ENCODE data around the gene CACNA1C.

Gene CACNA1C

GRCh38 chr12:2057795-2058408, 5.1 kb downstream of the CACNA1C start:
- Histone ChIP-seq H3K4me1 (ENCODE audit: control extremely low read depth in 1 of 4, control insufficient read depth in 4 of 4, insufficient read depth in 4 of 4, low read length in 3 of 4) (peaks cover 0 to 14% (median 12%) of the 10 kb centered on the region in 4 experiments), H3K4me3 (ENCODE audit: control insufficient read depth in 1 of 7, extremely low read depth in 1 of 7, insufficient read depth in 4 of 7, low read depth in 2 of 7, low read length in 6 of 7) (no peak overlapping the region), H3K27me3 (replicated peaks in 2 of 5; ENCODE audit: control insufficient read depth in 4 of 5, insufficient read depth in 5 of 5, low read length in 4 of 5) (peaks cover 13 to 35% (median 23%) of the 10 kb centered on the region in 5 experiments), H3K36me3 (ENCODE audit: control insufficient read depth in 4 of 4, insufficient read depth in 4 of 4, low read length in 3 of 4) (no peaks in the 10 kb centered on the region), H3K27ac (ENCODE audit: insufficient read depth in 1 of 2, low read depth in 1 of 2, low read length in 2 of 2, poor library complexity in 1 of 2, severe bottlenecking in 2 of 2) (no peak overlapping the region), H3K9me3 (ENCODE audit: control extremely low read depth in 1 of 5, control insufficient read depth in 4 of 5, insufficient read depth in 2 of 5, low read depth in 1 of 5, low read length in 4 of 5) (no peaks in the 10 kb centered on the region)
- DNase-seq = no peak
- POLR2A ChIA-PET = no interaction called here
- 82% methylated on average over 6 of the region's 8 CpGs for WGBS (ENCODE audit: insufficient coverage)
- CTCF ChIA-PET = interaction anchor here (0.7 to 6.1 kb wide), 13 partner anchors 8 to 585 kb away, joined by 3 to 35 read pairs (median 4); no protein-coding TSS in a partner anchor

- no peaks in the 10 kb centered on the region for H3K9me3 ChIP-seq (ENCODE audit: control extremely low read depth in 1 of 5, control insufficient read depth in 4 of 5, insufficient read depth in 2 of 5, low read depth in 1 of 5, low read length in 4 of 5)
- no peak overlapping the region for H3K27ac ChIP-seq (ENCODE audit: insufficient read depth in 1 of 2, low read depth in 1 of 2, low read length in 2 of 2, poor library complexity in 1 of 2, severe bottlenecking in 2 of 2)
- no peak for DNase-seq
- H3K36me3 ChIP-seq (ENCODE audit: control insufficient read depth in 4 of 4, insufficient read depth in 4 of 4, low read length in 3 of 4) = no peaks in the 10 kb centered on the region
- ChIA-PET POLR2A (no interaction called here), CTCF (interaction anchor here (0.7 to 6.1 kb wide), 11 partner anchors 8 to 532 kb away, joined by 3 to 35 read pairs (median 4); partner anchors contain the start of gene WNT5B)
- 96% methylated on average over 3 of the region's 6 CpGs for WGBS (ENCODE audit: insufficient coverage)
- no peak overlapping the region for H3K4me3 ChIP-seq (ENCODE audit: control insufficient read depth in 1 of 7, extremely low read depth in 1 of 7, insufficient read depth in 4 of 7, low read depth in 2 of 7, low read length in 6 of 7)
- peaks cover 13 to 28% (median 23%) of the 10 kb centered on the region in 5 experiments for H3K27me3 ChIP-seq (replicated peaks in 2 of 5; ENCODE audit: control insufficient read depth in 4 of 5, insufficient read depth in 5 of 5, low read length in 4 of 5)
- H3K4me1 ChIP-seq (ENCODE audit: control extremely low read depth in 1 of 4, control insufficient read depth in 4 of 4, insufficient read depth in 4 of 4, low read length in 3 of 4) = peaks cover 0 to 7% (median 4%) of the 10 kb centered on the region in 4 experiments
Measured at GRCh38 chr12:2058837-2059236, 6.0 kb downstream of the CACNA1C start.

GRCh38 chr12:2061402-2061801, 8.6 kb downstream of the CACNA1C start:
- Histone ChIP-seq H3K36me3 (ENCODE audit: control insufficient read depth in 4 of 4, insufficient read depth in 4 of 4, low read length in 3 of 4) (no peaks in the 10 kb centered on the region), H3K27me3 (replicated peaks in 2 of 5; ENCODE audit: control insufficient read depth in 4 of 5, insufficient read depth in 5 of 5, low read length in 4 of 5) (peaks cover 0 to 5% (median 4%) of the 10 kb centered on the region in 5 experiments), H3K9me3 (ENCODE audit: control extremely low read depth in 1 of 5, control insufficient read depth in 4 of 5, insufficient read depth in 2 of 5, low read depth in 1 of 5, low read length in 4 of 5) (no peaks in the 10 kb centered on the region), H3K4me3 (ENCODE audit: control insufficient read depth in 1 of 7, extremely low read depth in 1 of 7, insufficient read depth in 4 of 7, low read depth in 2 of 7, low read length in 6 of 7) (no peak overlapping the region), H3K27ac (ENCODE audit: insufficient read depth in 1 of 2, low read depth in 1 of 2, low read length in 2 of 2, poor library complexity in 1 of 2, severe bottlenecking in 2 of 2) (no peak overlapping the region), H3K4me1 (ENCODE audit: control extremely low read depth in 1 of 4, control insufficient read depth in 4 of 4, insufficient read depth in 4 of 4, low read length in 3 of 4) (peaks cover 0 to 9% (median 6%) of the 10 kb centered on the region in 4 experiments)
- 96% methylated on average over 3 of the region's 6 CpGs for WGBS (ENCODE audit: insufficient coverage)
- ChIA-PET CTCF (interaction anchor here (1.1 to 1.7 kb wide), 5 partner anchors 11 to 521 kb away, joined by 3 to 5 read pairs (median 4); no protein-coding TSS in a partner anchor), POLR2A (no interaction called here)
- no peak for DNase-seq

GRCh38 chr12:2064071-2064507, 11.3 kb downstream of the CACNA1C start:
- peak overlapping the region in 6 of 7 experiments; percentile 20 to 68 (median 40) for H3K4me3 ChIP-seq (ENCODE audit: control insufficient read depth in 1 of 7, extremely low read depth in 1 of 7, insufficient read depth in 4 of 7, low read depth in 2 of 7, low read length in 6 of 7)
- ChIA-PET CTCF (interaction anchor here (0.8 to 1.7 kb wide), 5 partner anchors 9 to 519 kb away, joined by 3 to 4 read pairs (median 3); no protein-coding TSS in a partner anchor), POLR2A (interaction anchor here (0.6 kb wide), 1 partner anchor 132 kb away, joined by 3 read pairs; no protein-coding TSS in a partner anchor)
- H3K4me1 ChIP-seq (ENCODE audit: control extremely low read depth in 1 of 4, control insufficient read depth in 4 of 4, insufficient read depth in 4 of 4, low read length in 3 of 4) = peaks cover 0 to 9% (median 6%) of the 10 kb centered on the region in 4 experiments
- H3K27ac ChIP-seq (ENCODE audit: insufficient read depth in 1 of 2, low read depth in 1 of 2, low read length in 2 of 2, poor library complexity in 1 of 2, severe bottlenecking in 2 of 2) = peak overlapping the region; percentile 17 to 28
- DNase-seq = peak; percentile 21 to 72 (median 63)
- H3K9me3 ChIP-seq (ENCODE audit: control extremely low read depth in 1 of 5, control insufficient read depth in 4 of 5, insufficient read depth in 2 of 5, low read depth in 1 of 5, low read length in 4 of 5) = peaks cover 0 to 2% (median 0%) of the 10 kb centered on the region in 5 experiments
- WGBS (ENCODE audit: insufficient coverage) = 0% methylated on average over 1 of the region's 5 CpGs
- H3K27me3 ChIP-seq (replicated peaks in 2 of 5; ENCODE audit: control insufficient read depth in 4 of 5, insufficient read depth in 5 of 5, low read length in 4 of 5) = peaks cover 0 to 2% (median 0%) of the 10 kb centered on the region in 5 experiments
- no peaks in the 10 kb centered on the region for H3K36me3 ChIP-seq (ENCODE audit: control insufficient read depth in 4 of 4, insufficient read depth in 4 of 4, low read length in 3 of 4)

- CTCF ChIA-PET = interaction anchor here (0.8 to 3.2 kb wide), 4 partner anchors 10 to 514 kb away, joined by 3 to 9 read pairs (median 5); no protein-coding TSS in a partner anchor
- H3K27me3 ChIP-seq (replicated peaks in 2 of 5; ENCODE audit: control insufficient read depth in 4 of 5, insufficient read depth in 5 of 5, low read length in 4 of 5) = no peaks in the 10 kb centered on the region
- H3K4me3 ChIP-seq (ENCODE audit: control insufficient read depth in 1 of 7, extremely low read depth in 1 of 7, insufficient read depth in 4 of 7, low read depth in 2 of 7, low read length in 6 of 7) = no peak overlapping the region
- WGBS (ENCODE audit: insufficient coverage) = 97% methylated on average over 6 of the region's 6 CpGs
- no peaks in the 10 kb centered on the region for H3K36me3 ChIP-seq (ENCODE audit: control insufficient read depth in 4 of 4, insufficient read depth in 4 of 4, low read length in 3 of 4)
- H3K9me3 ChIP-seq (ENCODE audit: control extremely low read depth in 1 of 5, control insufficient read depth in 4 of 5, insufficient read depth in 2 of 5, low read depth in 1 of 5, low read length in 4 of 5) = peaks cover 0 to 22% (median 7%) of the 10 kb centered on the region in 5 experiments
- POLR2A ChIA-PET = no interaction called here
- H3K4me1 ChIP-seq (ENCODE audit: control extremely low read depth in 1 of 4, control insufficient read depth in 4 of 4, insufficient read depth in 4 of 4, low read length in 3 of 4) = peaks cover 0 to 9% (median 6%) of the 10 kb centered on the region in 4 experiments
- no peak for DNase-seq
- no peak overlapping the region for H3K27ac ChIP-seq (ENCODE audit: insufficient read depth in 1 of 2, low read depth in 1 of 2, low read length in 2 of 2, poor library complexity in 1 of 2, severe bottlenecking in 2 of 2)
Measured at GRCh38 chr12:2068653-2069052, 15.9 kb downstream of the CACNA1C start.

GRCh38 chr12:2070440-2071045, 17.8 kb downstream of the CACNA1C start:
- Histone ChIP-seq H3K4me3 (ENCODE audit: control insufficient read depth in 1 of 7, extremely low read depth in 1 of 7, insufficient read depth in 4 of 7, low read depth in 2 of 7, low read length in 6 of 7) (no peak overlapping the region), H3K27me3 (replicated peaks in 2 of 5; ENCODE audit: control insufficient read depth in 4 of 5, insufficient read depth in 5 of 5, low read length in 4 of 5) (peaks cover 0 to 3% (median 0%) of the 10 kb centered on the region in 5 experiments), H3K4me1 (ENCODE audit: control extremely low read depth in 1 of 4, control insufficient read depth in 4 of 4, insufficient read depth in 4 of 4, low read length in 3 of 4) (no peaks in the 10 kb centered on the region), H3K9me3 (ENCODE audit: control extremely low read depth in 1 of 5, control insufficient read depth in 4 of 5, insufficient read depth in 2 of 5, low read depth in 1 of 5, low read length in 4 of 5) (peaks cover 0 to 22% (median 7%) of the 10 kb centered on the region in 5 experiments), H3K36me3 (ENCODE audit: control insufficient read depth in 4 of 4, insufficient read depth in 4 of 4, low read length in 3 of 4) (no peaks in the 10 kb centered on the region), H3K27ac (ENCODE audit: insufficient read depth in 1 of 2, low read depth in 1 of 2, low read length in 2 of 2, poor library complexity in 1 of 2, severe bottlenecking in 2 of 2) (no peak overlapping the region)
- DNase-seq = no peak
- CTCF ChIA-PET = no interaction called here
- POLR2A ChIA-PET = no interaction called here
- WGBS (ENCODE audit: insufficient coverage) = 83% methylated on average over 1 of the region's 2 CpGs

- Histone ChIP-seq H3K36me3 (ENCODE audit: control insufficient read depth in 4 of 4, insufficient read depth in 4 of 4, low read length in 3 of 4) (no peaks in the 10 kb centered on the region), H3K9me3 (ENCODE audit: control extremely low read depth in 1 of 5, control insufficient read depth in 4 of 5, insufficient read depth in 2 of 5, low read depth in 1 of 5, low read length in 4 of 5) (peaks cover 0 to 18% (median 4%) of the 10 kb centered on the region in 5 experiments), H3K4me1 (ENCODE audit: control extremely low read depth in 1 of 4, control insufficient read depth in 4 of 4, insufficient read depth in 4 of 4, low read length in 3 of 4) (no peaks in the 10 kb centered on the region), H3K4me3 (ENCODE audit: control insufficient read depth in 1 of 7, extremely low read depth in 1 of 7, insufficient read depth in 4 of 7, low read depth in 2 of 7, low read length in 6 of 7) (no peak overlapping the region), H3K27ac (ENCODE audit: insufficient read depth in 1 of 2, low read depth in 1 of 2, low read length in 2 of 2, poor library complexity in 1 of 2, severe bottlenecking in 2 of 2) (no peak overlapping the region), H3K27me3 (replicated peaks in 2 of 5; ENCODE audit: control insufficient read depth in 4 of 5, insufficient read depth in 5 of 5, low read length in 4 of 5) (peaks cover 0 to 3% (median 0%) of the 10 kb centered on the region in 5 experiments)
- WGBS (ENCODE audit: insufficient coverage) = 100% methylated on average over 1 of the region's 4 CpGs
- no peak for DNase-seq
- ChIA-PET CTCF (interaction anchor here (0.5 kb wide), 1 partner anchor 81 kb away, joined by 3 read pairs; no protein-coding TSS in a partner anchor), POLR2A (no interaction called here)
Measured at GRCh38 chr12:2074792-2075191, 22.0 kb downstream of the CACNA1C start.

All from common myeloid progenitor, CD34-positive (primary cell).